Liver (tissue), 9 donors: ENCODE measurements around the gene NDUFA5. TPM values are rescaled to one million over a fixed set of nuclear protein-coding genes. Genes with fewer than 3 reads are reported as not detected.
A peak's percentile ranks its signal among the peaks of the same experiment; 100 is the strongest.

ENCODE experiments used
- DNase-seq: peaks from one replicate; pipeline ENCODE4 v3.0.0-alpha.2; 2017; ENCODE audit warnings: low spot score
- H3K27ac ChIP-seq, 2 donors: one replicate each; pipeline ENCODE4 v1.7.0; 2013; ENCODE audit warnings: inconsistent platforms in 2 of 2, low read length in 2 of 2, control low read depth in 1 of 2, low read depth in 1 of 2, mild to moderate bottlenecking in 1 of 2
- H3K27me3 ChIP-seq, 4 donors: one replicate each; pipeline versions ENCODE4 v1.6.1 to v1.7.0; 2013; ENCODE audit warnings: low read length in 3 of 4, inconsistent platforms in 1 of 4, mild to moderate bottlenecking in 1 of 4, moderate library complexity in 1 of 4; ENCODE audit not compliant: control insufficient read depth in 4 of 4, insufficient read depth in 4 of 4
- H3K36me3 ChIP-seq, 4 donors: one replicate each; pipeline versions ENCODE4 v1.6.1 to v1.7.0; 2013; ENCODE audit warnings: low read length in 3 of 4, mild to moderate bottlenecking in 3 of 4, low read depth in 1 of 4, moderate library complexity in 1 of 4; ENCODE audit not compliant: control insufficient read depth in 4 of 4, insufficient read depth in 3 of 4
- H3K4me1 ChIP-seq, 4 donors: one replicate each; pipeline versions ENCODE4 v1.6.1 to v1.7.0; 2013; ENCODE audit warnings: low read length in 3 of 4, mild to moderate bottlenecking in 3 of 4, moderate library complexity in 1 of 4; ENCODE audit not compliant: control insufficient read depth in 4 of 4, insufficient read depth in 4 of 4
- H3K4me3 ChIP-seq, 3 donors: one replicate each; pipeline versions ENCODE4 v1.6.1 to v1.7.0; 2013; ENCODE audit warnings: low read length in 3 of 3, control low read depth in 1 of 3, low read depth in 1 of 3, mild to moderate bottlenecking in 1 of 3
- H3K9ac ChIP-seq, 2 donors: one replicate each; pipeline ENCODE4 v1.7.0; 2013; ENCODE audit warnings: low read length in 2 of 2, mild to moderate bottlenecking in 2 of 2, moderate library complexity in 2 of 2, control low read depth in 1 of 2, low read depth in 1 of 2
- H3K9me3 ChIP-seq, 4 donors: one replicate each; pipeline versions ENCODE4 v1.6.1 to v1.7.0; 2013; ENCODE audit warnings: low read length in 3 of 4; ENCODE audit not compliant: control insufficient read depth in 4 of 4
- ATF3 ChIP-seq: IDR thresholded peaks from 2 replicates; pipeline ENCODE4 v1.6.1; 2016; ENCODE audit warnings: antibody characterized with exemption
- EGR1 ChIP-seq, 2 donors: IDR thresholded peaks; 2 replicates each; pipeline ENCODE4 v1.6.1; 2016 to 2018; ENCODE audit warnings: antibody characterized with exemption in 2 of 2, low read depth in 2 of 2
- FOXA1 ChIP-seq: IDR thresholded peaks from 2 replicates; pipeline ENCODE4 v1.6.1; 2016; ENCODE audit warnings: antibody characterized with exemption
- FOXA2 ChIP-seq: IDR thresholded peaks from 2 replicates; pipeline ENCODE4 v1.6.1; 2016; ENCODE audit warnings: antibody characterized with exemption
- GABPA ChIP-seq, 2 donors: IDR thresholded peaks in 1 of 2; conservative IDR thresholded peaks in 1 of 2; 2 replicates each; pipeline ENCODE4 v1.6.1; 2016; ENCODE audit warnings: antibody characterized with exemption in 2 of 2, mild to moderate bottlenecking in 1 of 2, moderate library complexity in 1 of 2
- HNF4A ChIP-seq, 2 donors: conservative IDR thresholded peaks; 2 replicates each; pipeline ENCODE4 v1.6.1; 2016; ENCODE audit warnings: antibody characterized with exemption in 2 of 2, mild to moderate bottlenecking in 2 of 2
- HNF4G ChIP-seq: IDR thresholded peaks from 2 replicates; pipeline ENCODE4 v1.6.1; 2016; ENCODE audit warnings: antibody characterized with exemption
- JUND ChIP-seq, 2 donors: IDR thresholded peaks; 2 replicates each; pipeline ENCODE4 v1.6.1; 2016; ENCODE audit warnings: antibody characterized with exemption in 2 of 2
- MAX ChIP-seq: IDR thresholded peaks from 2 replicates; pipeline ENCODE4 v1.6.1; 2016; ENCODE audit warnings: antibody characterized with exemption
- NR2F2 ChIP-seq: IDR thresholded peaks from 2 replicates; pipeline ENCODE4 v1.6.1; 2016; ENCODE audit warnings: antibody characterized with exemption
- RAD21 ChIP-seq, 2 donors: IDR thresholded peaks; 2 replicates each; pipeline ENCODE4 v1.6.1; 2016; ENCODE audit warnings: antibody characterized with exemption in 2 of 2, mild to moderate bottlenecking in 2 of 2
- RXRA ChIP-seq, 2 donors: IDR thresholded peaks; 2 replicates each; pipeline ENCODE4 v1.6.1; 2017 to 2018; ENCODE audit warnings: antibody characterized with exemption in 2 of 2, mild to moderate bottlenecking in 1 of 2
- SP1 ChIP-seq: IDR thresholded peaks from 2 replicates; pipeline ENCODE4 v1.6.1; 2018; ENCODE audit warnings: antibody characterized with exemption, mild to moderate bottlenecking
- TAF1 ChIP-seq: conservative IDR thresholded peaks from 2 replicates; pipeline ENCODE4 v1.6.1; 2016; ENCODE audit warnings: antibody characterized with exemption, mild to moderate bottlenecking
- YY1 ChIP-seq: IDR thresholded peaks from 2 replicates; pipeline ENCODE4 v1.6.1; 2016; ENCODE audit warnings: antibody characterized with exemption, mild to moderate bottlenecking
- WGBS: extraction: QIAGEN DNeasy Blood & Tissue Kit; methylation state at CpG from one replicate; pipeline ENCODE4 v1.1.7; 2013; 5-methylcytosine and 5-hydroxymethylcytosine counted together
- polyA plus RNA-seq, 2 donors: library from polyadenylated mRNA; stranded (reverse) in 1 of 2; unstranded in 1 of 2; fragments of 200-250 nt in 1 of 2; fragments of >200 nt in 1 of 2; fragmentation: Nextera tagmentation in 1 of 2; extraction: Ambion mirVana in 1 of 2; gene quantifications; one replicate each; pipeline versions ENCODE4 v1.2.1 to v1.2.3, GENCODE V29; 2013 to 2015
- total RNA-seq, 2 donors: library from RNA; depleted of rRNA; stranded (reverse); fragments of >200 nt; gene quantifications; one replicate each; pipeline ENCODE4 v1.2.3, GENCODE V29; 2014
- TF ChIP-seq, protein P1 (sequence below): fragments of 150-350 bp; IDR thresholded peaks from 2 replicates; pipeline ENCODE4 v1.5.1; 2017; ENCODE audit warnings: improper control_type of control experiment, low read depth, low read length; ENCODE audit not compliant: missing input control
- TF ChIP-seq, protein P2 (sequence below): IDR thresholded peaks from 2 replicates; pipeline ENCODE4 v1.6.1; 2016; ENCODE audit warnings: antibody characterized with exemption, mild to moderate bottlenecking
- donor health status: healthy.
- donor health status: healthy.
- donor health status: healthy.
- donor health status: healthy.
- donor health status: healthy.

NDUFA5 gene
- total and polyA plus RNA-seq, 4 donors: 27.4 to 102 (median 34.4) TPM

DNA sequence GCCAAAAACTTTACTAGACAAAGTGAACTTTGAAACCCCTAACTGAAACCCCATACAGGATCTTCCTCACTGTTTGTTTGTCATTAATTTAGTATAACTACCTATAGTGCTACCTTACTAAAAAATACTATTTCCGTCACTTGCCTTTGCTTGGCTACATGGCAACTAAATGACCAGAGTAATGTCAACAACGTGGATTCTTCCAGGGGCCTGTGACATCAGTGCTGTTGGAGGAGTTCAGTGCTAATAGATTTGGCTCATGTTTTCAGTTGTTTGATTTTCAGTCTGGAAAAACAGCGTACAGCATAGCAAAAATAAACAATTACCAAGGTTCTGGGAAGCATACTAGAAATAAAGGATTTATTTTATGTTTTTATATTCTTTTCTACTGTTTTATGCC lies 41.0 kb upstream of the NDUFA5 start:
- Histone ChIP-seq H3K27ac (peak overlapping the region; percentile 36 to 51), H3K36me3 (no peaks in the 10 kb centered on the region), H3K4me3 (no peak overlapping the region), H3K27me3 (no peaks in the 10 kb centered on the region), H3K4me1 (peaks cover 0 to 5% (median 0%) of the 10 kb centered on the region in 4 donors), H3K9ac (no peak overlapping the region), H3K9me3 (no peaks in the 10 kb centered on the region)
- no peak for DNase-seq
- 32% methylated on average over 3 of the region's 3 CpGs for WGBS
- TF ChIP-seq RXRA (IDR thresholded peaks at IDR 0.05) (peak; percentile 21 to 57), HNF4A (conservative IDR thresholded peaks at IDR 0.05) (peak; percentile 16 to 51), FOXA1 (peak; percentile 83), FOXA2 (peak; percentile 88), ATF3 (no peak), JUND (IDR thresholded peaks at IDR 0.05) (peak; percentile 52 to 86), YY1 (peak; percentile 41), MAX (peak; percentile 15), SP1 (no peak), NR2F2 (no peak), EGR1 (IDR thresholded peaks at IDR 0.05; ENCODE audit: low read depth in 2 of 2) (no peak)
- TF ChIP-seq, protein P1, sequence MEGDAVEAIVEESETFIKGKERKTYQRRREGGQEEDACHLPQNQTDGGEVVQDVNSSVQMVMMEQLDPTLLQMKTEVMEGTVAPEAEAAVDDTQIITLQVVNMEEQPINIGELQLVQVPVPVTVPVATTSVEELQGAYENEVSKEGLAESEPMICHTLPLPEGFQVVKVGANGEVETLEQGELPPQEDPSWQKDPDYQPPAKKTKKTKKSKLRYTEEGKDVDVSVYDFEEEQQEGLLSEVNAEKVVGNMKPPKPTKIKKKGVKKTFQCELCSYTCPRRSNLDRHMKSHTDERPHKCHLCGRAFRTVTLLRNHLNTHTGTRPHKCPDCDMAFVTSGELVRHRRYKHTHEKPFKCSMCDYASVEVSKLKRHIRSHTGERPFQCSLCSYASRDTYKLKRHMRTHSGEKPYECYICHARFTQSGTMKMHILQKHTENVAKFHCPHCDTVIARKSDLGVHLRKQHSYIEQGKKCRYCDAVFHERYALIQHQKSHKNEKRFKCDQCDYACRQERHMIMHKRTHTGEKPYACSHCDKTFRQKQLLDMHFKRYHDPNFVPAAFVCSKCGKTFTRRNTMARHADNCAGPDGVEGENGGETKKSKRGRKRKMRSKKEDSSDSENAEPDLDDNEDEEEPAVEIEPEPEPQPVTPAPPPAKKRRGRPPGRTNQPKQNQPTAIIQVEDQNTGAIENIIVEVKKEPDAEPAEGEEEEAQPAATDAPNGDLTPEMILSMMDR: no peak
- TF ChIP-seq, protein P2, sequence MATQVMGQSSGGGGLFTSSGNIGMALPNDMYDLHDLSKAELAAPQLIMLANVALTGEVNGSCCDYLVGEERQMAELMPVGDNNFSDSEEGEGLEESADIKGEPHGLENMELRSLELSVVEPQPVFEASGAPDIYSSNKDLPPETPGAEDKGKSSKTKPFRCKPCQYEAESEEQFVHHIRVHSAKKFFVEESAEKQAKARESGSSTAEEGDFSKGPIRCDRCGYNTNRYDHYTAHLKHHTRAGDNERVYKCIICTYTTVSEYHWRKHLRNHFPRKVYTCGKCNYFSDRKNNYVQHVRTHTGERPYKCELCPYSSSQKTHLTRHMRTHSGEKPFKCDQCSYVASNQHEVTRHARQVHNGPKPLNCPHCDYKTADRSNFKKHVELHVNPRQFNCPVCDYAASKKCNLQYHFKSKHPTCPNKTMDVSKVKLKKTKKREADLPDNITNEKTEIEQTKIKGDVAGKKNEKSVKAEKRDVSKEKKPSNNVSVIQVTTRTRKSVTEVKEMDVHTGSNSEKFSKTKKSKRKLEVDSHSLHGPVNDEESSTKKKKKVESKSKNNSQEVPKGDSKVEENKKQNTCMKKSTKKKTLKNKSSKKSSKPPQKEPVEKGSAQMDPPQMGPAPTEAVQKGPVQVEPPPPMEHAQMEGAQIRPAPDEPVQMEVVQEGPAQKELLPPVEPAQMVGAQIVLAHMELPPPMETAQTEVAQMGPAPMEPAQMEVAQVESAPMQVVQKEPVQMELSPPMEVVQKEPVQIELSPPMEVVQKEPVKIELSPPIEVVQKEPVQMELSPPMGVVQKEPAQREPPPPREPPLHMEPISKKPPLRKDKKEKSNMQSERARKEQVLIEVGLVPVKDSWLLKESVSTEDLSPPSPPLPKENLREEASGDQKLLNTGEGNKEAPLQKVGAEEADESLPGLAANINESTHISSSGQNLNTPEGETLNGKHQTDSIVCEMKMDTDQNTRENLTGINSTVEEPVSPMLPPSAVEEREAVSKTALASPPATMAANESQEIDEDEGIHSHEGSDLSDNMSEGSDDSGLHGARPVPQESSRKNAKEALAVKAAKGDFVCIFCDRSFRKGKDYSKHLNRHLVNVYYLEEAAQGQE: peak; percentile 16

GRCh38 chr7:123594813-123595241 lies 37.2 kb upstream of the NDUFA5 start:
- 68% methylated on average over 10 of the region's 10 CpGs for WGBS
- Histone ChIP-seq H3K9me3 (no peaks in the 10 kb centered on the region), H3K9ac (no peak overlapping the region), H3K27me3 (no peaks in the 10 kb centered on the region), H3K4me3 (no peak overlapping the region), H3K4me1 (peaks cover 0 to 5% (median 0%) of the 10 kb centered on the region in 4 donors), H3K27ac (no peak overlapping the region), H3K36me3 (no peaks in the 10 kb centered on the region)
- no peak for DNase-seq
- TF ChIP-seq EGR1 (IDR thresholded peaks at IDR 0.05; ENCODE audit: low read depth in 2 of 2) (no peak), FOXA1 (no peak), GABPA (IDR thresholded peaks at IDR 0.05 in 1 of 2, conservative IDR thresholded peaks at IDR 0.05 in 1 of 2) (no peak), TAF1 (no peak), JUND (IDR thresholded peaks at IDR 0.05) (no peak), RAD21 (IDR thresholded peaks at IDR 0.05) (no peak), HNF4G (no peak), ATF3 (no peak), SP1 (no peak), YY1 (no peak), HNF4A (conservative IDR thresholded peaks at IDR 0.05) (no peak)
